K562 (cell line): ENCODE measurements around the gene SP2. TPM values are rescaled to one million over a fixed set of nuclear protein-coding genes. Genes with fewer than 3 reads are reported as not detected.

Experiments used
- FOXK1 ChIP-seq: sonication (generic); formaldehyde crosslinking; IDR thresholded peaks from 2 replicates; pipeline ENCODE4 v1.8.0; 2022; ENCODE audit warnings: missing genetic modification reagents, mild to moderate bottlenecking, borderline replicate concordance
- HNRNPH1 ChIP-seq: fragments of 200-400 bp; formaldehyde crosslinking; optimal IDR thresholded peaks from 2 replicates; pipeline ENCODE3; 2017; ENCODE audit warnings: low read depth, mild to moderate bottlenecking, low read length, moderate library complexity
- ILK ChIP-seq: fragments of 450-650 bp; IDR thresholded peaks from 2 replicates; pipeline ENCODE4 v1.6.1; 2016; ENCODE audit warnings: missing genetic modification characterization, low read depth, mild to moderate bottlenecking, missing compliant biosample characterization, moderate library complexity, borderline replicate concordance
- KHSRP ChIP-seq: fragments of 450-650 bp; IDR thresholded peaks from 2 replicates; pipeline ENCODE4 v1.6.1; 2017
- MAZ ChIP-seq, 2 experiments: fragments of 450-650 bp in 1 of 2; sonication (generic) in 1 of 2; formaldehyde crosslinking; IDR thresholded peaks in 1 of 2; conservative IDR thresholded peaks in 1 of 2; 2 replicates each; pipeline versions ENCODE4 v1.4.0 to v1.5.0; 2020; ENCODE audit warnings: mild to moderate bottlenecking in 1 of 2, missing genetic modification reagents in 1 of 2
- MTA2 ChIP-seq: fragments of 450-650 bp; IDR thresholded peaks from 2 replicates; pipeline ENCODE4 v1.6.1; 2016; ENCODE audit warnings: low read depth
- POLR2H ChIP-seq: IDR thresholded peaks from 2 replicates; pipeline ENCODE4 v1.6.1; 2016; ENCODE audit warnings: missing genetic modification characterization, low read depth, mild to moderate bottlenecking, control low read depth, missing compliant biosample characterization, moderate library complexity
- RBM15 ChIP-seq: fragments of 200-400 bp; formaldehyde crosslinking; IDR thresholded peaks from 2 replicates; pipeline ENCODE4 v1.6.1; 2018; ENCODE audit warnings: mild to moderate bottlenecking, low read length, moderate library complexity; ENCODE audit not compliant: insufficient read depth
- RREB1 ChIP-seq: fragments of 250-450 bp; sonication (Bioruptor Pico); IDR thresholded peaks from 2 replicates; pipeline ENCODE4 v1.4.0; 2020
- SMC3 ChIP-seq: conservative IDR thresholded peaks from 2 replicates; pipeline ENCODE4 v1.6.1; 2011; ENCODE audit warnings: low read depth, low read length, improper control_type of control experiment; ENCODE audit not compliant: insufficient read depth
- SRF ChIP-seq, 2 experiments: fragments of 250-450, 450-650 bp in 1 of 2; sonication (Bioruptor Pico) in 1 of 2; sonication (generic) in 1 of 2; formaldehyde crosslinking; IDR thresholded peaks; 2 replicates each; pipeline versions ENCODE4 v1.5.0 to v1.5.1; 2020 to 2022; ENCODE audit warnings: mild to moderate bottlenecking in 1 of 2, missing genetic modification reagents in 1 of 2
- SRSF9 ChIP-seq: fragments of 200-400 bp; formaldehyde crosslinking; IDR thresholded peaks from 2 replicates; pipeline ENCODE4 v1.6.1; 2017; ENCODE audit warnings: low read depth, low read length, borderline replicate concordance
- ZBTB12 ChIP-seq: fragments of 250-450 bp; sonication (Bioruptor Pico); IDR thresholded peaks from 2 replicates; pipeline ENCODE4 v1.4.0; 2020
- ZFP36 ChIP-seq: fragments of 150-350 bp; IDR thresholded peaks from 2 replicates; pipeline ENCODE4 v1.6.1; 2018; ENCODE audit warnings: low read length, low read depth; ENCODE audit not compliant: partially characterized antibody
- ZKSCAN8 ChIP-seq: fragments of 200-800 bp; sonication (Bioruptor generic); IDR thresholded peaks from 2 replicates; pipeline ENCODE4 v1.6.1; 2016; ENCODE audit warnings: missing genetic modification characterization, missing compliant biosample characterization
- ZNF561 ChIP-seq: fragments of 450-650 bp; formaldehyde crosslinking; conservative IDR thresholded peaks from 2 replicates; pipeline ENCODE4 v1.4.0; 2020; ENCODE audit warnings: mild to moderate bottlenecking, moderate library complexity
- polyA plus RNA-seq, 8 experiments: library from polyadenylated mRNA; depleted of rRNA in 4 of 8; stranded (reverse) in 5 of 8; unstranded in 3 of 8; fragments of >200 nt; fragmentation: Nextera tagmentation in 2 of 8; fragmentation: Illumina TruSeq in 1 of 8; extraction: Ambion mirVana in 2 of 8; extraction: Trizol in 1 of 8; gene quantifications; 2 replicates each; pipeline versions ENCODE4 v1.2.1 to v1.2.3, GENCODE V29; 2011 to 2014; ENCODE audit warnings: inconsistent platforms in 1 of 8, missing spikeins in 1 of 8
- total RNA-seq, 7 experiments: library from RNA; depleted of rRNA in 6 of 7; stranded (reverse); fragments of >200 nt in 6 of 7; fragmentation: Illumina TruSeq in 2 of 7; extraction: Trizol in 2 of 7; gene quantifications; 2 replicates each; pipeline versions ENCODE4 v1.2.1 to v1.2.3, GENCODE V29; 2011 to 2021; ENCODE audit warnings: low replicate concordance in 1 of 7
- TF ChIP-seq, protein P1 (sequence below): fragments of 250-450 bp; sonication (Bioruptor Pico); IDR thresholded peaks from 2 replicates; pipeline ENCODE4 v1.4.0; 2020; ENCODE audit warnings: mild to moderate bottlenecking

SP2 gene
- total and polyA plus RNA-seq, 9 of the 15 experiments (the other 6 are each of a cell fraction or from before 2014, with no cell fraction given) = 0.77 to 22.3 (median 2.3) TPM

- peak in 1 of 2 experiments; percentile 85; a peak in 1 of 4 replicates for TF ChIP-seq SRF (CRISPR knock-in tag; IDR thresholded peaks at IDR 0.05)
- TF ChIP-seq KHSRP = no peak
- TF ChIP-seq, protein P1, sequence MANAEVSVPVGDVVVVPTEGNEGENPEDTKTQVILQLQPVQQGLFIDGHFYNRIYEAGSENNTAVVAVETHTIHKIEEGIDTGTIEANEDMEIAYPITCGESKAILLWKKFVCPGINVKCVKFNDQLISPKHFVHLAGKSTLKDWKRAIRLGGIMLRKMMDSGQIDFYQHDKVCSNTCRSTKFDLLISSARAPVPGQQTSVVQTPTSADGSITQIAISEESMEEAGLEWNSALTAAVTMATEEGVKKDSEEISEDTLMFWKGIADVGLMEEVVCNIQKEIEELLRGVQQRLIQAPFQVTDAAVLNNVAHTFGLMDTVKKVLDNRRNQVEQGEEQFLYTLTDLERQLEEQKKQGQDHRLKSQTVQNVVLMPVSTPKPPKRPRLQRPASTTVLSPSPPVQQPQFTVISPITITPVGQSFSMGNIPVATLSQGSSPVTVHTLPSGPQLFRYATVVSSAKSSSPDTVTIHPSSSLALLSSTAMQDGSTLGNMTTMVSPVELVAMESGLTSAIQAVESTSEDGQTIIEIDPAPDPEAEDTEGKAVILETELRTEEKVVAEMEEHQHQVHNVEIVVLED = no peak
- no peak for TF ChIP-seq HNRNPH1
- TF ChIP-seq ILK (tag) = no peak
- TF ChIP-seq ZBTB12 = no peak
- TF ChIP-seq SRSF9 = no peak
- TF ChIP-seq FOXK1 (CRISPR knock-in tag) = no peak
- peak; percentile 100 for TF ChIP-seq SMC3
- no peak for TF ChIP-seq ZFP36
- no peak for TF ChIP-seq ZNF561
- TF ChIP-seq POLR2H (tag) = no peak
- no peak for TF ChIP-seq RBM15
- no peak for TF ChIP-seq ZKSCAN8
- no peak for TF ChIP-seq RREB1 (CRISPR knock-in tag)
- TF ChIP-seq MAZ (CRISPR knock-in tag; conservative IDR thresholded peaks at IDR 0.05 in 1 of 2, IDR thresholded peaks at IDR 0.05 in 1 of 2) = peak; percentile 51 to 73; a peak in 3 of 4 replicates
- no peak for TF ChIP-seq MTA2
Observed at GRCh38 chr17:47889734-47890529, 6.1 kb upstream of the SP2 start (continued).
